Superior temporal gyrus (tissue), 1 donor: ENCODE measurements around the gene TCF7L1.
"Not testable (repeated sequence)": the region's sequence is repeated elsewhere in the genome, so short reads cannot be mapped to it uniquely, and the experiment has no call there.

ENCODE experiments used
- DNase-seq: peaks from one replicate; pipeline ENCODE4 v3.0.0-alpha.2; 2016; ENCODE audit errors: extremely low spot score

TCF7L1 gene

DNA sequence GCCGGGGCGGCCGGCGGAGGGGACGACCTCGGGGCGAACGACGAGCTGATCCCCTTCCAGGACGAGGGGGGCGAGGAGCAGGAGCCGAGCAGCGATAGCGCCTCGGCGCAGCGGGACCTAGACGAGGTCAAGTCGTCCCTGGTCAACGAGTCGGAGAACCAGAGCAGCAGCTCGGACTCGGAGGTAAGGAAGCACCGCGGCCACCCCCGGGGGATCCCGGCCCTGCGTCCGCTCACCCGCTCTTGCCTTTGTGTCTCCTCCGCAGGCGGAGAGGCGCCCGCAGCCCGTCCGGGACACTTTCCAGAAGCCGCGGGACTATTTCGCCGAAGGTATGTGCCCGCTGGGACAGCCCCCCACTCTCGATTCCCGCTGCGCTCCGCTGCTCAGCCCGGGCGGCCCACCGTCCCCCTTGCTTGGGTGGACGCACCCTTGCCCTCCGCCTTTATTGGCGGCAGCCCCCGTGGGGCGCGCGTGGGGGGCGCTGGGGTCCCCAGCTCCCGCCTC is 611 bp downstream of the TCF7L1 start:
- no peak for DNase-seq

DNA sequence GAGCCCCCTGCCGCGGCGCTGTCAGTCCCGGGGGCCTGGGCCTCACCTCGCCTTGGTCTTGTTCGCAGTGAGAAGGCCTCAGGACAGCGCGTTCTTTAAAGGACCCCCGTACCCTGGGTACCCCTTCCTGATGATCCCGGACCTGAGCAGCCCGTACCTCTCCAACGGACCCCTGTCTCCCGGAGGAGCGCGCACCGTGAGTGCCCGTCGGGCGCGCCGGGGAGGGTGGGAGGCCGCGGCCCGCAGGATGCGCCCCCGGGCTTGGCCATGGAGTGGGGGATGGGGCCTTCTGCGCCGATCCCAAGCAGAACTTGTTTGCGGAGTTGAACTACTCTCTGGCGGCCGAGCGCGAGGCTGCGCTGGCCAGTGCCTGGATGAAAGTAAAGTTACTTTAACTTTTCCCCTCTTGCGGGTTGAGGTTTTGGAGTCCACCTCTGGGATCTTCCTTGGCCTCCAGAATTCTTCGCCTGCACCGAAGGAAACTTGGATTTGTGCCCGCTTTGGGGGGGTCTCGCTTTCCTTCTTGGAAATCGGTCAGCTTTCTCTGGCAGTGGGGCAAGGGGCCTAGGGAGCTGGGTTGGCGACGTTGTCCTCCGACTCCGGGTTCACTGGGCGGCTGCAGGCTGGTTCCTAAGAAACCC is 1.2 kb downstream of the TCF7L1 start:
- DNase-seq = no peak

DNA sequence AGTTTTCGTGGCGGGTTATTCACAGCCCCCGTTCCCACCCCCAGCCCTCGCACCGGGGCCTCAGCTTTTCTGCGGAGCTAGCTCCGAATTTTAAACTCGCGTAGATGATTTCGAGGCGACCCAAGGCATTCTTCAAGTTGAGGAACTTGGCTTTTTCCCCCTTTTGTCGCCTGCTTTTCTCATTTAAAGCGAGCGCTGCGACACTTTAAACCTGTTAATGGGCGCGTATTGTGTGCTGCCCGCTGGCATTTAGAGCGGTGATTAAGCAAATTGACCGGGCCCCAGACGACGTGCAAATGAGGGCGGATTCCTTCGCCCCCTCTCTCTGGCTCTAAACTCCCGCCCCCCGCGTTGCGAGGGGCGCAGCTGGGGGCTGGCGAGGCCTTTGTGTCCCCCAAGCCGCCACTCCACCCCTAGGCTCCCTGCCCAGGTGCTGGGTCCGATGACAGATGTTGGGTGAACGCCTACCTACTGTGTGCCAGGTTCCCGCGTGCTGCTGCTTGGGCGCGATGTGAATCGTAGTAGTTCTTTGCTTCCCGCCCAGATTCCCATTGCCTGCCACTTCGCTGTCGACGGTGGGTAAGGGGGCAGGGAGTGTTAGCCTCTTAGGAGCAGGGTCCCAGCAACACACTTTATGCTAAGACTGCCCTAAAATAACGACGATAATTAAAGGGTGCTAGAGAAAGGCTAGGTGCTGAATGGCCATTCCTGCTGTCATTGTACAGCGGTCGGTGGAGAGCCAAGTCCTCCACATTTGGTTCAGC is 1.9 kb downstream of the TCF7L1 start:
- no peak for DNase-seq

DNA sequence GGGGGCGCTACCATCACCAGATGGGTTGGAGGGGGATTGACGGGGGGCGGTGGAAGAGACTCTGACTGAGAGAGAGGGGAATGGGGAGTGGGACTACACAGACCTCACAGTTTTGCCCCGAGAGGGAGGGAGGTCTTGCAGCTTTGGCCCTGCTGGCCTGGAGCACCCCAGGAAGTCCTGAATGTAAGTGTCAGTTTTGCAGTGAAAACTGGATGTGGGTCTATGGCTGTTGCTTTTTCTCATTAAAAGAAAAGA is 2.4 kb downstream of the TCF7L1 start:
- no peak for DNase-seq

DNA sequence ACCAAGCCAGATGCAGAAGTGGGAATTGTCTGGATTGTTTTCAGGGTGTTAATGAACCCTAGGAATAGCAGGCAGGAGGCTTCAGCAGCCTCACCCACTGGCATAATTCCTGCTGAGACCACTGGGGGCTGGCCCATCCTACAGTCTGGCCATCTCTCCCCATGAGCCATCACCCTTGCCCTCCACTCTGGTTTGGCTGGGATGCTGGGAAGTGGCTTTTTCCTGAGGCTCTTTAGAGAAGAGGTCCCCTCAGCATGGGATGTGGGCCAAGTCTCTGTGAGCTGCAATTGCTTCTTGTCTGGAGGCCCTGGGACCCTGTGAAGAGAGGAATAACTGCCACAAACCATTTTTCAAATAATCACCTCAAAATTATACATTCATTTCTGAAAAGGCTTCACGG is 4.0 kb downstream of the TCF7L1 start:
- no peak for DNase-seq

DNA sequence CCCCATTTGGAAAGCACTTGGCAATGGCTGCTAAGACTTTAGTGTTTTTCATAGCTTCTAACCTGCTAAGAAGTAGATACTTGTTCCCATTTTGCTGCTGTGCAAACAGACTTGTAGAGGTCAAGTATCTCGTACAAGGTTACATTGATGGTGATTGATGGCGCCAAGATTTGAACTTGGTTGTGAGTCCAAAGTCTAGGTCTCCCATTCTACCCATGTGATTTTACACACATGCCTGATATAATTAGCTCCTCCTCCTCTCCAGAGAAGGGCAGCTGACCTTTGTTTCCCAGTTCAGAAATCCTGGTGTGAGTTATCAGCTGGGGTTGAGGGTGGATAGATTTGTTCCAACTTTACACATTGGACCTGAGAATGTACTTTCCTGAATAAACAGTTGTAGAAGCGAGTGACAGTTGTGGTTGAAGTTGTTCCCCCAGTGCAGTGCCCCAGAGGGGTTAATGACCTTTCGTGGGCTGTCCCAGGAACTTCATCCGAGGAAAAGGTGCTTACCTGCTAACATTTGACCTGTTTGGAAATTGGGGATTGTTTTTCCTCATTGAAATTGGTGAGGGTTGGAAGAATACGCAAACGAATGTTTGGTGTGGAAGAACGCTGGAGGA is 10.4 kb downstream of the TCF7L1 start:
- DNase-seq = no peak

DNA sequence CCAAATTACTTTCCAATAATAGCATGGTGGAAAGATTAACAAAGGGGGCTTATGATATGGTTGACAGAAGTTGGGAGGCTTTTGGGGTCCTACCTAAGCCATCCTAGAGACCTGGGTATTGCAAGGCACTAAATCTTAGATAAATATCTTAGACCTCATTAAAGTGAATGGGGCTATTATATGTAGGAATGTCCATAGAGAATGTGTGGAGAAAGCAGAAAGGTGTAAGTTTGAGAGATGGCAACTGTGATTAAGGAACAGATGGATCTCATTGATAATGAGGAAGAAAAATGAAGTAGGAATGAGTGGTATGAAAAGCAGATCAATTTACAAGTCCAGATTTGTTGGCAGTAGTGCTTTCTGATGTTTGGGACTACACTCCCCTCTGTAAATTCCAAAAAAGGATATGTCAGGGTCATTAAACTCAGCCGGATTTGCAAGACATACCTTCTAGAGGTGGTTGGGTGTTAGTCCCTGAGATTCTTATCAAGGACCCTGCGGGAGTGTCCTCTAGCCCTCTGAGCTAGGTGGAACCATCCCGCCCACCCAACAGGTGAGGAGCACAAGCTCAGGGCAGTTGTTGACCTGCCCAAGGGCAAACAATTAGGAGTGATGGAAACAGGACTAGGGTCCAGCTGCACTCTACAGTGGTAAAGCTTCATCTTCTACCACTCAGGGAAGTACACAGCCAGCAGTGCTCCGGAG is 12.1 kb downstream of the TCF7L1 start:
- no peak for DNase-seq

DNA sequence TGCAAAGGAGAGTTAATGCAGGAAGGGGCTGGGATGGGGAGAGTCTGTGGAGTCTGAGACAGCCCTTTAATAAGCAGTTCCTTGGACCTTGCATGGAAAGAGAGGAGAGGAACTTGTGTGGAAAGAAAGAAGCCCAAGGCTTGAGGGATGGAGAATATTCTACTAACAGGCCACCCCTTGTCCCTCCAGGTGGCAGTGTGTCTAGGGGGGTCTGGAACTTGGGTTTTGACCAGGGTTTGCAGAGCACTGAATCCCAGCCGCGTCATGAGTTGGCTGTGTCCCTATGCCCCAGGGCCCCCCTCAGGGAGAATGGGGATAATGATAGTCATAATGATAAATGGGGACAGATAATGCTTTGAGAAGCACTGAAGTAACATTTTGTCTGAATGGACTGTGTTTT is 15.0 kb downstream of the TCF7L1 start:
- DNase-seq = no peak

DNA sequence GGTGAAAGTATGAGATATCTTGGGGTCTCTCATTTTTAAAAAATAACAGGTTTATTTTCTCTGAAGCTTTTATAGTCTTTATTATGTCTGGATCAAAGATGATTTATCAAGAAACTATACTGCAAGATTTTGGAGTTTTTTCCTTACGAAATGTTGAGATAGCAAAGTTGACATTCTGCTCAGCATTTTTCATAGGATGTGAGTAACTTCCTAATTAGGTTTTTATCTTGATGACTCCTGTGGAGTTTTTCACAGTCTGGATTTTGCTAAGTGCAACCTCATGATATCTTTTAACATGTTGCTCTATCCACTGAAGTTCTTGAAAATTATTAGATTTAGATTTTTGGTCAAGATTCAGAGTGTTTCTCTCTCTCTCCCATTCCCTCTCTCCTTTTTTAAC is 17.8 kb downstream of the TCF7L1 start:
- DNase-seq = no peak

DNA sequence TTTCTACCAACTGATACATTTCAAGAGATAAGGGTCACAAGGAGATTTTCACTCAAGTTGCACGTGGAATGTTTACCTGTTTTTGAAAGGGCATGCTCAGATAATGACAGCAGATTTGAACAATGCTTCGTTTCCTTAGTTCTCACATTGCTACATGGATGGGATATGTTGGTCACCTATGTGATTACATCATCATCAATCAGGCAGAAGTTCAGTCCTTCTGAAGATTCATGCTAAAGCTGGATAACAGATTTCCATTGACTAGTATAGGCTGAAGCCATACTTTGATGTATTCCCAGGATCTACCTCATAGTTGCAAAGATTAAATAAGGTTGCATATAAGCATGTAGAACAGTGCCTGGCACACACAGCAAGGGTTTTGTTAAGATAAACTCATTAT is 19.7 kb downstream of the TCF7L1 start:
- DNase-seq = no peak

DNA sequence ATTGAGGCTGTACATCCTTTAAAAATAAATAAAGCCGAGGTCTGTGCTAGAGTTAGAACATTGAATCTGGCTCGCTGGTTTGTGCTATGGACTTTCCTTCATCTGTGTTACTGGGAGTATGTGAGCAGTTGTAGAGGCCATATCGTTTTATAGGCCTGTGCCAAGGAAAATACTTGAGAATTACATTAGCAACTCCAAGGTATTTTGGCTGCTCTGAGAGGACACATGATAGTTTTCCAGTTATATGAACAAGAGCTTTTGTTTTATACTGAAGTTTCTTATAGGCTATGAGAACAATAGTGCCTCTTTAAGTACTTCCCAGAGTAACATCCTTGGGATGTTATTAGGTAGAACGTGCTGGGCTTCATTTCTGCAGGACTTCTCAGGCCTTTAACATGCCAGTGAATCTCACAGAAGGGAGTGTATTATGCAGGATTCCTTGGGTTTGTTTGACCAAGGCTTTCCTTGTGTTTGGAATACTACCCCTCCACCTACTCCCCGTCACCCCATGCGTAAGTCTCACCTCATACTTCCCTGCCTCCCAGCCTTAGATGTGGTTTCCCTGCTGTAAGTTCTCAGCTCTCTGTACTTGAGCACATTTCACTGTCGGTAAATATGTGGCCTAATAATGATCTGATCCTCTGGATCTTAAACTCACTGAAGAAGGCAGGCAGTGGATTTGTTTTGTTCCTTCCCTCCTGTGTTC is 21.0 kb downstream of the TCF7L1 start:
- no peak for DNase-seq

DNA sequence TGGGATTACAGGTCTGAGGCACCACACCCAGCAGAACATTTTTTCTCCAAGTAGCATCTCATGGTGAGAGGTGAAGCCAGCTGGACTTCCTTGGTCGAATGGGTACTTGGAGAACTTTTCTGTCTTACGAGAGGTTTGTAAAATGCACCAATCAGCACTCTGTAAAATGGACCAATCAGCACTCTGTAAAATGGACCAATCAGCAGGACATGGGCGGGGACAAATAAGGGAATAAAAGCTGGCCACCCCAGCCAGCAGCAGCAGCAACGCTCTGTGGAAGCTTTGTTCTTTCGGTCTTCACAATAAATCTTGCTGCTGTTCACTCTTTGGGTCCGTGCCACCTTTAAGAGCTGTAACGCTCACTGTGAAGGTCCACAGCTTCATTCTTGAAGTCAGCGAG is 21.9 kb downstream of the TCF7L1 start:
- DNase-seq = not testable (repeated sequence)

DNA sequence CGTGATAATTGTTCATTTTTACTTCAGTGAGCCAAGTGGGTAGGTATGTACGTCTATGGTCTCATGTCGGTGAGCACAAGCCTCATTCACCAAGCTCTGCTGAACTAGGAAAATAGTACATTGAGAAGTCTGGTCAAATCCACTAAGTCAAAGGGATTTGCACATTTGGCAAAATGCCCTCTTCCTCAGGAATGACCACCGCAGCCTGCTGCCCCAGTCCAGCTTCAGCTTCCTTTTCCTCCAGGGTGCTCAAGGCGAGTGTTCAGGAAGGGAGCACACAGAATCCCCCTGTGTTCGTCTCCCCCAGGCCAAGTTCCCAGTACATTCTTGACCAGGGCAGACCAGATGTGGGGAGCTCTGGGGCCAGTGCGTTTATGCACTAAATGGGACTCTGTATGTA is 23.0 kb downstream of the TCF7L1 start:
- no peak for DNase-seq

DNA sequence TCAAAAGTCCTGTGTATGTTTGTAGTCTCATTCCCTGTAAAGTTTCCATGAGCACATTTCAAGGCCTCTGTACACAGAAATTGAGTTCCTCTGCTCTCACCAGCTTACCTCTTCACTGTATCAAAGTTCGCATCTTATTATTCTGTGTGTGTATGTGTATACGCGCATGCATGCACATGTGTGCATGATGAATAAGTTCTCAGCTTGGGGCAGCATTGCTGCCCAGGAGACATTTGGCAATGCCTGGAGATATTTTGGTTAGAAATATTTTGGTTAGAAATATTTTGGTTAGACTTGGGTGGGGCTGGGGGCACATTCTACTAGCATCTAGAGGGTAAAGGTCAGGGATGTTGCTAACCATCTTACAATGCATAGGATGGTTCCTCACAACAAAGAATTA is 23.4 kb downstream of the TCF7L1 start:
- DNase-seq = no peak

DNA sequence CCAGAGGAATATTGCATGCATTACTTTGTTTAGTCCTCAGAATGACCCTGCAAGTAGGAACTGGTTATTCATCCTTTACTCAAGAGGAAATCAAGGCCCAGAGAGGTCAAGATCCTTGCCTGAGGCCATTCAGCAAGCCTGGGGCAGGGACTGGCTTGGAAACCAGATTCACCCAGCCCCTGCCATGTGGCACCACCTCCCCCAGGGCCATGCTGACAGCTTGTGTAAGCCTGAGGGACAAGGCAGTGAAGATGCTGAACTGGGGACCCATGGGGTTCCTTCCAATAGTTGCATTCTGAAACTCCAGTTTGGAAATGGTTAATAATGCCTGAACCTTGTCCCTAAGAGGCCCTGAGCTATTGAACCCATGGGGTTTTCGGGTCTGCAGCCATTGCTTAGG is 24.2 kb downstream of the TCF7L1 start:
- no peak for DNase-seq

DNA sequence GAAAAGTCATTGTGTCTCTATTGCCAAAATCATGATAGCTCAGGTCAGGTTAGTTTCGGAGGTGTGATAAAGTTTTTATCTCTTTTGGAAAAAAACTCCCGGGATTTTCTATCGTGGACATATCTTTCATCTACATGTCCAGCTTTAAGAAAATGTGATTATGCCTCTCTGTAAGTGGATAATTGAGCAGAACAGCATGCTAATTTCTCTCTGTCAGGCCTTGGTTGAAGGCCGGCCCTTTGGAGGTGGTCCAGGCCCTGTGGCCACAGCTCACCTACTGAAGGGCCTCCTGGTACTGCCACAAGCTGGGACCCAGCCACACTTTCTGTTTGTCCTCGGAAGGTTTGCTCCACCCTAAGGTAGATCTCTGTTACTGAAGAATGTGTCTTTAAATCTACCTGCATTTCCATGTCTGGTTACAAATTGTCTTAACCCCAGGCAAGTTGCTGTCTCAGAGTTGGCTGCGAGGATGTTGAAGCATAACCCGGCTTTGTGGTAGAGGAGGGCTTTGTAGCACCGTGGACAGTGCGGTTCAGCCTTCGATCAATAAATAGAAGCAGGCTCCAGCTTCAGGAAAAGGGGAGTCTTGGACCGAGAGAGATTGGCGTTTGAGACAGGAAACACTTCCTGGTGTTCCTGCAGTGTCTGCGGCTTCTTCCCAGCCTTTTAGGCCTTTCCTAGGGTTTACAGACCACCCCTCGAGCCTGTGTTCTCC is 25.5 kb downstream of the TCF7L1 start:
- DNase-seq = no peak

DNA sequence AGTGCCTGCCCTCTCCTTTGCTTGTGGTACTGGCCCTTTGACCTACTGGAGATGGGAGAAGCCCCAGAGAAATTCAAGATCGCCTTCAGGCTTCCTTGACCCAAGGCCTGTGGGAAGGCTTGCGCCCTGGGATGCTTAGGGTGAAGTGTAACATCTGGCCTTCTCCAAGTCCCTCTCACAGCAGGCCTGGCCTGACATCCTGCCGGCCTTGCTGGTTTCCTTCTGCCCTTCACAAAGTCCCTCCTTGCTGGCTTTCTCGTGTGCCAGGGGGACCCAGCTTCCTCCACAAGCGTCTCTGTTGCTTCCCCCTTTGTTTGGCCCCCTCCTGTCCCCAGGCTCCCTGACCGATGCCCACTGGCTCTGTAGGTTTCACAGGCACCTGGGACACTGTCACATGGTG is 26.4 kb downstream of the TCF7L1 start:
- no peak for DNase-seq

DNA sequence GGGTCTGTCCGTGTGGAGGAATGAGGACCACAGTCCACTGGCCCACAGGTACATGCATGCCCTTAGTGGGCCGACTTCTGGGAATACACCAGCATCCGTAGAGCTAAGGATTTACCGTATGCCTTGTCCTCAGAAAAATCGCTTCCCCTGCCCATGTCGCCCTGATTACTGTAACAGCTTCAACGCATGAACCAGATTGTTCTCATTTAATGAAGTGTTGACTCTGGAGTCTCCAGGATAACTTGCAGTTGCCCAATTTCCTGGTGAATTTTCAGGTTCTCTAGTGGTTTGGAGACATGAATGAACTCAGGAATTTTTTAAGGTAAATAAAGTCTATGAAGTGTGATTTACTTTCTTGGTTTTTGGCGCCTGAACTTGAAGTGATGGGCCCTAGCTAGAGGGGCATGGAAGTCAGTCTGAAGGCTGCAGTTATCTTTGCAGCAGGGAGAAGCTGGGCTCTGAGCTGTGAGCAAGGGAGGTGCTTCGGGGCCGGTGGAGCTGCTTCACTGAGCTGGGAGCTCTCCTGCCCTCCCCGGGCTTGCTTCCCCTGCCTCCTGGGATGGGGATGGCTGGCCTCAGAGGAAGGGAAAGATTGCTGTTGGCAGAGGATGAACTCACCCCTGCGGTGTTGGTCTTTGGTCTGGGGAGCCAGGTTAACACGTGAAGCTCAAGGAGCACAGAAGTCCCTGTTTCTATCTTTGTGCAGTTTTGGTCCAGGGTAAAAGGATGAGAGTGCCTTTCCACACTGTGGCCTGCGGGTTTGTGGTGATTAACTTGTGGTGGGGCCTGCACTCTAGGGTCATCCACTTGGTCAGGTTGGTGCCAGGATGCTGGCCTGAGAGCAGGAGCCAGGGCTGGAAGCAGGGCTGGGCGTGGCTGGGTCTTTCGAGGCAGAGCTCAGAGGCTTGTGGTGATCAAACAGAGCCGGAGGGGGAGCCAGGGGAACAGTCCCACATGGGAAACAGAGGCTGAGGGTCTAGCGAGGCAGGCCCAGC is 28.1 kb downstream of the TCF7L1 start:
- no peak for DNase-seq

DNA sequence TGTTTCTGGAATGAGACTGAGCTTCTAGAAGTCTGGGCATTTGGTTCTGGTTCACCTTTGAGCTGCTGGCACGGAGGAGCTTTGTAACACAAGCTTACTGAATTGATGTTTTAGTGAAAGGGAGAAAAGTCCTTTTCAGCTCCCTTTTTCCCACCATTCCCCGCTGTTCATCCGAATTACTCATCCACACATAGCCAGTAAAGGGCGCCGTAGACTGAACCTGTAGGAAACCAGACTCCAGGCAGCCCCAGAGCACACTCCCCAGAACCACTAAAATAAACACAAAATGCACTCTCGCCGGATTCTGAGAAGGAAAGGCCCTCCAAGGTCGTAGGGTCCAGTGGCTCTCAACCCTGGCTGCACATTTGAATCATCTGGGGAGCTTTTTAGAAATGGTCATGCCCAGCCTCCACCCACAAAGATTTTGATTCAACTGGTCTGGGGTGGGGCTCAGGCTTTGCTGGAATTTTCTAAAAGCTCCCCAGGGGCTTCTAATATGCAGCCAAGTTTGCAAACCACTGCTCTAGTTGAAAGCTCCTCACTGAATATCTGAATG is 29.6 kb downstream of the TCF7L1 start:
- no peak for DNase-seq

DNA sequence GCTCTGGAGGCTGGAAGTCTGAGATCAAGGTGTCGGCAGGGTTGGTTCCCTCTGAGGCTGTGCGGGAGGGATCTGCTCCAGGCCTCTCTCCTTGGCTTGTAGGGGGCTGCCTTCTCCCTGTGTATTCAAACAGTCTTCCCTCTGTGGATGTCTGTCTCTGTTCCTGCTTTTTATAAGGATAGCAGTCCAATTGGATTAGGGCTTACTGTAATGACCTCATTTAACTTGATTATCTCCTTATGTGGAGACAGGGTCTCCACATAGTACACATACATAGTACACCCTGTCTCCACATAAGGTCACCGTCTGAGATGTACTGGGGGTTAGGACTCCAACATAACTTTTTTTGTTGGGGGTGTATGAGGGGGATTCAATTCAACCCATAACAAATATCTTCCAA is 30.5 kb downstream of the TCF7L1 start:
- no peak for DNase-seq
